Glomerular visceral epithelial cell (primary cell): ENCODE results near the gene DIP2C.
A peak's percentile ranks its signal among the peaks of the same experiment; 100 is the strongest.
"Not testable (repeated sequence)": the region's sequence is repeated elsewhere in the genome, so short reads cannot be mapped to it uniquely, and the experiment has no call there.

ENCODE experiments used
- DNase-seq: peaks from one replicate; pipeline ENCODE4 v3.0.0-alpha.2; 2016; ENCODE audit errors: extremely low spot score

The DIP2C gene

GRCh38 chr10:517241-517830 lies 172.1 kb downstream of the DIP2C start:
- DNase-seq = no peak

- no peak for DNase-seq
Measured at GRCh38 chr10:516764-517163, 172.7 kb downstream of the DIP2C start.

GRCh38 chr10:515674-516073 lies 173.8 kb downstream of the DIP2C start:
- DNase-seq = no peak

GRCh38 chr10:514137-514671 lies 175.3 kb downstream of the DIP2C start:
- no peak for DNase-seq

GRCh38 chr10:513393-513792 lies 176.1 kb downstream of the DIP2C start:
- no peak for DNase-seq

GRCh38 chr10:512661-513060 lies 176.8 kb downstream of the DIP2C start:
- DNase-seq = not testable (repeated sequence)

GRCh38 chr10:511849-512191 lies 177.6 kb downstream of the DIP2C start:
- DNase-seq = no peak

- DNase-seq = peak; percentile 93
Measured at GRCh38 chr10:511101-511848, 178.2 kb downstream of the DIP2C start.

GRCh38 chr10:510415-510881 lies 179.0 kb downstream of the DIP2C start:
- no peak for DNase-seq

- no peak for DNase-seq
Measured at GRCh38 chr10:509361-510102, 179.9 kb downstream of the DIP2C start.

- DNase-seq = no peak
Measured at GRCh38 chr10:508726-509125, 180.7 kb downstream of the DIP2C start.

GRCh38 chr10:507908-508444 lies 181.5 kb downstream of the DIP2C start:
- no peak for DNase-seq

- no peak for DNase-seq
Measured at GRCh38 chr10:507355-507699, 182.1 kb downstream of the DIP2C start.

- no peak for DNase-seq
Measured at GRCh38 chr10:506451-507354, 182.8 kb downstream of the DIP2C start.

GRCh38 chr10:505419-505818 lies 184.0 kb downstream of the DIP2C start:
- no peak for DNase-seq

GRCh38 chr10:504806-505205 lies 184.7 kb downstream of the DIP2C start:
- no peak for DNase-seq

- no peak for DNase-seq
Measured at GRCh38 chr10:504121-504611, 185.3 kb downstream of the DIP2C start.

GRCh38 chr10:501596-501995 lies 187.9 kb downstream of the DIP2C start:
- peak; percentile 20 for DNase-seq

- no peak for DNase-seq
Measured at GRCh38 chr10:500876-501275, 188.6 kb downstream of the DIP2C start.

GRCh38 chr10:499991-500390 lies 189.5 kb downstream of the DIP2C start:
- DNase-seq = no peak

- DNase-seq = no peak
Measured at GRCh38 chr10:498760-499435, 190.6 kb downstream of the DIP2C start.
